CD14-positive monocyte (primary cell): Measurements from ENCODE around the gene ADAM22. TPM values are rescaled to one million over a fixed set of nuclear protein-coding genes. Genes with fewer than 3 reads are reported as not detected.

ENCODE experiments used
- DNase-seq, 3 donors: peaks; one replicate each; pipeline ENCODE4 v3.0.0-alpha.2; 2011 to 2022
- H2AFZ ChIP-seq: 2 replicates; pipeline ENCODE4 v1.6.0; 2012; ENCODE audit warnings: mild to moderate bottlenecking, low read depth, low read length, inconsistent platforms; ENCODE audit not compliant: insufficient read depth, poor library complexity, severe bottlenecking
- H3K27ac ChIP-seq, 2 donors: 1 replicate in 1 of 2; 2 replicates in 1 of 2; pipeline ENCODE4 v1.5.1; 2012 to 2013; ENCODE audit warnings: low read length in 2 of 2, control low read depth in 1 of 2, inconsistent platforms in 1 of 2, low read depth in 1 of 2, mild to moderate bottlenecking in 1 of 2
- H3K27me3 ChIP-seq, 2 donors: one replicate each; pipeline versions ENCODE4 v1.6.0 to v1.6.1; 2011 to 2013; ENCODE audit warnings: low read length in 2 of 2; ENCODE audit not compliant: control insufficient read depth in 2 of 2, insufficient read depth in 2 of 2
- H3K36me3 ChIP-seq, 2 donors: replicated peaks in 1 of 2; 1 replicate in 1 of 2; 2 replicates in 1 of 2; pipeline versions ENCODE4 v1.5.1 to v1.6.1; 2012 to 2013; ENCODE audit warnings: low read length in 2 of 2, control low read depth in 1 of 2, inconsistent platforms in 1 of 2, mild to moderate bottlenecking in 1 of 2; ENCODE audit not compliant: insufficient read depth in 2 of 2, control insufficient read depth in 1 of 2
- H3K4me1 ChIP-seq, 2 donors: 1 replicate in 1 of 2; 2 replicates in 1 of 2; pipeline versions ENCODE4 v1.5.1 to v1.6.1; 2012 to 2013; ENCODE audit warnings: low read length in 2 of 2, control low read depth in 1 of 2, inconsistent platforms in 1 of 2, mild to moderate bottlenecking in 1 of 2, moderate library complexity in 1 of 2; ENCODE audit not compliant: insufficient read depth in 2 of 2, control insufficient read depth in 1 of 2
- H3K4me2 ChIP-seq: replicated peaks from 2 replicates; pipeline ENCODE3; 2012; ENCODE audit warnings: low read length, moderate library complexity, mild to moderate bottlenecking; ENCODE audit not compliant: poor library complexity, severe bottlenecking; ENCODE audit errors: extremely low read depth
- H3K4me3 ChIP-seq, 3 experiments: fragments of 200-600 bp in 1 of 3; sonication (generic) in 1 of 3; replicated peaks in 1 of 3; 1 replicate in 2 of 3; 2 replicates in 1 of 3; pipeline ENCODE4 v1.5.1; 2011 to 2013; ENCODE audit warnings: low read length in 3 of 3, mild to moderate bottlenecking in 3 of 3, control low read depth in 2 of 3, low read depth in 2 of 3, inconsistent platforms in 1 of 3, moderate library complexity in 1 of 3
- H3K79me2 ChIP-seq: 2 replicates; pipeline ENCODE4 v1.6.0; 2012; ENCODE audit warnings: mild to moderate bottlenecking, control low read depth, inconsistent platforms, low read length, moderate library complexity; ENCODE audit not compliant: insufficient read depth
- H3K9ac ChIP-seq: 2 replicates; pipeline ENCODE4 v1.6.0; 2017; ENCODE audit warnings: low read length, mild to moderate bottlenecking; ENCODE audit not compliant: insufficient read depth, poor library complexity, severe bottlenecking
- H3K9me3 ChIP-seq, 2 donors: replicated peaks in 1 of 2; 1 replicate in 1 of 2; 2 replicates in 1 of 2; pipeline versions ENCODE4 v1.5.1 to v1.6.1; 2012 to 2013; ENCODE audit warnings: low read length in 2 of 2, control low read depth in 1 of 2; ENCODE audit not compliant: control insufficient read depth in 1 of 2, insufficient read depth in 1 of 2
- H4K20me1 ChIP-seq: 2 replicates; pipeline ENCODE4 v1.6.0; 2012; ENCODE audit warnings: mild to moderate bottlenecking, low read length, control low read depth, moderate library complexity; ENCODE audit not compliant: insufficient read depth
- H3K27ac Mint-ChIP-seq, 7 donors: one replicate each; pipeline ENCODE4 v1.8.0; 2020; ENCODE audit warnings: mild to moderate bottlenecking in 7 of 7, mixed read lengths in 7 of 7, moderate library complexity in 6 of 7, inconsistent platforms in 2 of 7
- H3K27me3 Mint-ChIP-seq, 3 donors: one replicate each; pipeline ENCODE4 v1.8.0; 2021 to 2022; ENCODE audit warnings: low read depth in 3 of 3, mild to moderate bottlenecking in 3 of 3, mixed read lengths in 3 of 3, moderate library complexity in 3 of 3, inconsistent platforms in 1 of 3
- H3K36me3 Mint-ChIP-seq, 2 donors: one replicate each; pipeline ENCODE4 v1.8.0; 2020; ENCODE audit warnings: mixed read lengths in 2 of 2, inconsistent platforms in 1 of 2, mild to moderate bottlenecking in 1 of 2
- H3K4me1 Mint-ChIP-seq: one replicate; pipeline ENCODE4 v1.8.0; 2020; ENCODE audit warnings: mild to moderate bottlenecking, mixed read lengths
- H3K4me3 Mint-ChIP-seq, 2 donors: one replicate each; pipeline ENCODE4 v1.8.0; 2020; ENCODE audit warnings: mild to moderate bottlenecking in 2 of 2, mixed read lengths in 2 of 2, moderate library complexity in 1 of 2
- H3K9me3 Mint-ChIP-seq, 7 donors: one replicate each; pipeline ENCODE4 v1.8.0; 2020 to 2022; ENCODE audit warnings: mixed read lengths in 7 of 7, mild to moderate bottlenecking in 6 of 7, moderate library complexity in 6 of 7, inconsistent platforms in 2 of 7
- WGBS: methylation state at CpG from one replicate; pipeline ENCODE4 v1.1.5; 2013; ENCODE audit warnings: missing lambda C conversion rate; ENCODE audit not compliant: insufficient coverage; 5-methylcytosine and 5-hydroxymethylcytosine counted together
- intact Hi-C, 2 donors: fragments of 100-400 bp; cut with micrococcal nuclease; formaldehyde crosslinking; loops; one replicate each; pipeline versions ENCODE4 v1.15.0 to v1.15.1; 2023
- polyA plus RNA-seq, 3 donors: library from polyadenylated mRNA; depleted of rRNA in 1 of 3; unstranded in 2 of 3; stranded (reverse) in 1 of 3; fragments of 300-500 nt in 2 of 3; fragments of >200 nt in 1 of 3; fragmentation: Illumina TruSeq in 2 of 3; gene quantifications; 1 replicate in 2 of 3; 2 replicates in 1 of 3; pipeline ENCODE4 v1.2.3, GENCODE V29; 2012 to 2021
- TF ChIP-seq, protein P1 (sequence below): fragments of 200-600 bp; IDR thresholded peaks from one replicate; pipeline ENCODE4 v1.8.0; 2022; ENCODE audit warnings: antibody characterized with exemption, mild to moderate bottlenecking

The ADAM22 gene
- polyA plus RNA-seq, 3 donors: 0.01 to 0.17 TPM; not detected in 1

DNA sequence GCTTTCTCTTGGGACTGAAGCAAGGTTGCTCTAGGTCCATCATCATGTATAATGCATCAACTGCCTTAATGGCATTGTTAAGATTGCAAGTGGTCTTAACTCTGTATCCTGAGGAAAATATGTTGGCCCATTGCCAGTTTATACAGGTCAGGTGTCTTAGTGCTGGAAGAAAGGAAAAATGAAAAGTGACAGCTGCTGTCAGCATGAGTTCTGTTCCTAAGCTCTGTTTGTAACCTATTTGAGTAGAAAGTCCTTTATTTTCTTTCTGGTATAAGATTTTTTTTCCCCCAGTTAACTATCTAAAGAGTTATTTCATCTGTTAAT lies 158.6 kb downstream of the ADAM22 start:
- Mint-ChIP-seq H3K36me3 (no peaks in the 10 kb centered on the region), H3K27ac (no peak overlapping the region), H3K9me3 (no peaks in the 10 kb centered on the region), H3K27me3 (no peaks in the 10 kb centered on the region), H3K4me3 (no peak overlapping the region), H3K4me1 (peaks cover 10% of the 10 kb centered on the region)
- no peaks in the 10 kb centered on the region for H3K36me3 ChIP-seq
- no peaks in the 10 kb centered on the region for H3K27me3 ChIP-seq
- no peaks in the 10 kb centered on the region for H3K9me3 ChIP-seq
- TF ChIP-seq, protein P1, sequence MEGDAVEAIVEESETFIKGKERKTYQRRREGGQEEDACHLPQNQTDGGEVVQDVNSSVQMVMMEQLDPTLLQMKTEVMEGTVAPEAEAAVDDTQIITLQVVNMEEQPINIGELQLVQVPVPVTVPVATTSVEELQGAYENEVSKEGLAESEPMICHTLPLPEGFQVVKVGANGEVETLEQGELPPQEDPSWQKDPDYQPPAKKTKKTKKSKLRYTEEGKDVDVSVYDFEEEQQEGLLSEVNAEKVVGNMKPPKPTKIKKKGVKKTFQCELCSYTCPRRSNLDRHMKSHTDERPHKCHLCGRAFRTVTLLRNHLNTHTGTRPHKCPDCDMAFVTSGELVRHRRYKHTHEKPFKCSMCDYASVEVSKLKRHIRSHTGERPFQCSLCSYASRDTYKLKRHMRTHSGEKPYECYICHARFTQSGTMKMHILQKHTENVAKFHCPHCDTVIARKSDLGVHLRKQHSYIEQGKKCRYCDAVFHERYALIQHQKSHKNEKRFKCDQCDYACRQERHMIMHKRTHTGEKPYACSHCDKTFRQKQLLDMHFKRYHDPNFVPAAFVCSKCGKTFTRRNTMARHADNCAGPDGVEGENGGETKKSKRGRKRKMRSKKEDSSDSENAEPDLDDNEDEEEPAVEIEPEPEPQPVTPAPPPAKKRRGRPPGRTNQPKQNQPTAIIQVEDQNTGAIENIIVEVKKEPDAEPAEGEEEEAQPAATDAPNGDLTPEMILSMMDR: no peak
- H3K9ac ChIP-seq: no peak overlapping the region
- H3K4me1 ChIP-seq: no peaks in the 10 kb centered on the region
- no peak for DNase-seq
- no peak overlapping the region for H3K27ac ChIP-seq
- H2AFZ ChIP-seq: no peak overlapping the region
- no peaks in the 10 kb centered on the region for H4K20me1 ChIP-seq
- intact Hi-C loops: no loop called here
- no peaks in the 10 kb centered on the region for H3K79me2 ChIP-seq
- H3K4me3 ChIP-seq: no peak overlapping the region
- no peak overlapping the region for H3K4me2 ChIP-seq

DNA sequence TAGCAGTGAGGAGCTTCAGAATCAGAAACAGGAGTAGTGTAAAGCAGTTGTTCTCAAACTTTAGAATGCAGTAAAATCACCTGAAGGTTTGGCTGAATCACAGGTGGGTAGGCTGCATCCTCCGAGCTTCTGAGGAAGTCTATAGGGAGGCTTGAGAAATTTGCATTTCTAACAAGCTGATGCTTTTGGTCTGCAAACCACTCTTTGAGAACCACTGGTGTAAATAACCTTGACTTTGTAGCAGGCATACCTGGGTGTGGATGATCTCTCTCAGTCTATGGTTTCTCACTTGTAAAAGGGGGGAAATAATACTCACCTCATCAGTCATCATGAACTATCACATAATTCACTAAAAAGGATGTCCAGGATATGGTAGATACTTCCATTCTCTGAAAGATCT lies 167.7 kb downstream of the ADAM22 start:
- intact Hi-C loops: no loop called here
- H3K9ac ChIP-seq: no peak overlapping the region
- no peaks in the 10 kb centered on the region for H3K36me3 ChIP-seq
- no peak overlapping the region for H2AFZ ChIP-seq
- Mint-ChIP-seq H3K27me3 (no peaks in the 10 kb centered on the region), H3K36me3 (no peaks in the 10 kb centered on the region), H3K4me1 (no peaks in the 10 kb centered on the region), H3K4me3 (no peak overlapping the region), H3K9me3 (no peaks in the 10 kb centered on the region), H3K27ac (no peak overlapping the region)
- 80% methylated on average over 1 of the region's 1 CpG for WGBS
- H3K4me1 ChIP-seq: no peaks in the 10 kb centered on the region
- TF ChIP-seq, protein P1: no peak
- H3K27me3 ChIP-seq: no peaks in the 10 kb centered on the region
- no peak overlapping the region for H3K4me3 ChIP-seq
- no peaks in the 10 kb centered on the region for H3K79me2 ChIP-seq
- no peak overlapping the region for H3K27ac ChIP-seq
- no peak overlapping the region for H3K4me2 ChIP-seq
- no peaks in the 10 kb centered on the region for H3K9me3 ChIP-seq
- DNase-seq: no peak
- H4K20me1 ChIP-seq: no peaks in the 10 kb centered on the region
